GM19099 (cell line): ENCODE data around the gene CADPS.

Experiments used
- POLR2A ChIP-seq: IDR thresholded peaks from 3 replicates; pipeline ENCODE4 v1.6.1; 2011; ENCODE audit warnings: low read depth; ENCODE audit not compliant: insufficient read length; ENCODE audit errors: extremely low read depth

CADPS gene

DNA sequence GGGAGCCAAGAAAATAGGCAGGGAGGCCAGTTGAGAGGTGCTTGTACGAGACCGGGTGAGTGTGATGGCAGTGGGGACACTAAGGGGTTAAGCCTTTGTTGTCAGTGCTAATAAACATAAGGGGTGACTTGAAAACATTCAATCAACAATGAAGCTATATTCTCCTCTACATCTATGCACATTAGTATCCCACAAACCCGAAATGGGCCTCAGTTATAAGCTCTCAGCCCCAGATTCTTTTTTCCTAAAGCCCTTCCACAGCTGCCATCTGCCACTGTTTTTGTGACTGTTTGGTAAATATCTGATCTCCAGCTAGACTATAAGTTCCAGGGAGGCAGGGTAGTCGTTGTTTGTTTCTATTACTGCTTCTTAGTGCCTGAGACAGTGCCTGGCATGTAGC is 118.2 kb downstream of the CADPS start:
- TF ChIP-seq POLR2A, result no peak

DNA sequence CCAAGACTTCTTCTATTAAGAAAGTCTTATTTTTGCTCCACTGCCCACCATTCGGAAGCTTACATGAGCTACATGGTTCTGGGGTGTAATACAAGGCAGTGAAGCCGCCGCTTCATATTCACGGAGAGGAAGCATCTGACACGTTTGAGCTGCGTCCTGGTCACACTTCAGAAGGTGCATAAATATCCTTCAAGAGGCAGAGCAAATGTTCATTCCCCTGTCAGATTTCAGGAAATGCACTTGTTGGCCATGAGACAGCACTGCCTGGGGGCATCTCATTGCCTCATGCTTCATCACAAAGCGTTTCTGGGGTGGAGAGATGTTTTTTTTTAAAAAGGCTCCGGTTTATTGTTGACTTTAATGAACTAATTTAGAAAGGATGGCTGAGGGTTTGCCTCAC is 119.9 kb downstream of the CADPS start:
- no peak for TF ChIP-seq POLR2A

DNA sequence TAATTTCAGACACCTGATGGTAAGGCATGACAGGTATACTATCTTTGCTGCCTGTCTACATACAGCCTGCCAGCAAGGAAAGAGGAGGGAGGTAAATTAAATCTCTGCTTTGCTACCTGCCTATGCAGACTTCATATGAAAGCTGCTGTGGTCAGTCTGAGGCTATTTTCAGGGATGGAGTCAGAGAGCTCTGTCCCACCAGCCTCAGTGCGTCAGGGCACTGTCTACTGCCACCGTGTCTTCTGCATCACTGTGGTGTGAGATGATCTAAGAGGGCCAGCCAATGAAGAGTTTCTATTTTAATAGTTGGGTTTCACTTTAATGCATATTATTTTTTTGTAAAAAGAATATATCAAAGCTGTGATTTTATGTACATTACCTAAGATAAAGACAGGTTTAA is 125.6 kb downstream of the CADPS start:
- TF ChIP-seq POLR2A, result no peak

DNA sequence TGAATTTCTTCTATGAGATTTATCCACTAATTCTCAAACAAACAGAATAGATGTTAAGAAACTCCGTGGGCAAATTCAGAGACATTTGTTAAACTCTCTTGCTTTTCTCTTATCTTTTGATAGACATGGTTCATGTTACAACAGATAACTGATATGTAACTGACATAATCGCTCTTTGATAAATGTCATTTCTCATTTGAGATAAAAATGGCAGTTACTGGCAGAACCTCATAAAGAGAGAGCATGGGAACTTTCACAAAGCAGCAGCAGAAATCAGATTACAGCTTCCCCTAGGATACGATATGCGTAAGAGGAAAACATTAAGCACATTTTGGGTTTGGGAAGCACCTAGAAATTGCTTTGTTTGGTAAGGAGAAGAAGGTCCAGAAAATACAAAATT is 126.1 kb downstream of the CADPS start:
- TF ChIP-seq POLR2A, result no peak

DNA sequence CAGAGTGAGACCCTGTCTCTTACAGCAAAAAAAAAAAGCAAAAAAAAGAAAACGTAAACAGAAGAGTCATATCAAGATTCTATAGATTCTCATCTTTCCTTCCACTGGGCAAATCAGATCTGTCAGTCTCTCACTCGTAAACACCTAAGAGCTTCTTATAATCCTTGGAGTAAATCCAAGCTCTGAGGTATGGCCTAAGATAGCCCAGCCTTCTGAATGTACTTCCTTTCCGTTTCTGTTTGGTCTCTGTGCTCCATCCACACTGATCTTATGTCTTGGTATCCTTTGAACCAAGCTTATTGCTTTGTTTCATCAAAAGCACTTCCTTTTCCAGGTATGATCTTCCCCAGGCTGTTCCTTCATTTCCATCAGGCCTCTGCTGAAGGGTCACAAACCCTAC is 137.8 kb downstream of the CADPS start:
- no peak for TF ChIP-seq POLR2A

DNA sequence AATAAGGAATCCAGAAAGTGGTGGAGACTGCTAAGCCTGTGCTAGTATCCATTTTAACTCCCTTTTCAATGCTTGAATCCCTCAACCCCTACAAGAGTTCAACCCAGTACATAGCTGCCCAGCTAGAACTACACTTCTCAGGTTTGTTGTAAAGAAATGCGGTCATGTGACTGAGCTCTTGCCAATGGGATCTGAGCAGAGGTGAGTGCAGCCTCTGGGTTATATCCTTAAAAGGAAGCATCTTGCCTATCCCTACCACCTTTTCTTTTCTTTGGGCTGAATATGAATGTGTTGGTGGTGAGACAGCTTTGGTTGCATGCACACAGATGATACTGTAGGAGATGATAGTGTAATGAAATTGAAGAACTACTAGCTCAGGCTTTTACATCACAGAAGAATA is 139.7 kb downstream of the CADPS start:
- TF ChIP-seq POLR2A, result no peak

DNA sequence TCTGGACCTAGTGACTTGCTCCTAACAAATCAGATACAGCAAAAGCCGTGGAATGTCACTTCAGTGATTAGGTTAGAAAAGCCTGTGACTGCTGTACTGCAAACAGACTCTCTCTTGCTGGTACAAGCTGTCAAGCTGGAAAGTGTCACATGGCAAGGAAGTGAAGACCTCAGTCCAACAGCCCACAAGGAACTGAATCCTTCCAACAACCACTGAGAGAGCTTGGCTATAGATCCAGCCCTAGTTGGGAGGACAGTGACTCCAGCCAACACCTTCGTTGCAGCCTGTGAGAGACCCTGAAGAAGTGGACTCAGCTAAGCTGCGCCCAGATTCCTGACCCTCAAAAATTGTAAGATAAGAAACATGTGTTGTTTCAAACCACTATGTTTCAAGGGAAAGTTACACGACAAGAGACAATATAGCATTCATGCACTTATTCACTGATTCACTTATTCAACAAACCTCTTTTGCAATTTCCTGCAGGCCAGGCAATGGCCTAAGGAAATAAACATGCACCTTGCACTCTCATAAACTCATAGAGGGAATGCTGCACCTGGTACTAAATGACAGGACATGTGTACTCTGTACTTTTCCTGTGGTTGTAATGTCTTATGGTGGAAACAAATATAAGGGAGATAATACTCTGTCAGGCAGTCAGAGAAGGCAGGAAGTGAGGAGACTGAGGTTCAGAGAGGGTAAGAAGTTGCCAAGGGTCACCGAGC is 142.9 kb downstream of the CADPS start:
- TF ChIP-seq POLR2A, result no peak

DNA sequence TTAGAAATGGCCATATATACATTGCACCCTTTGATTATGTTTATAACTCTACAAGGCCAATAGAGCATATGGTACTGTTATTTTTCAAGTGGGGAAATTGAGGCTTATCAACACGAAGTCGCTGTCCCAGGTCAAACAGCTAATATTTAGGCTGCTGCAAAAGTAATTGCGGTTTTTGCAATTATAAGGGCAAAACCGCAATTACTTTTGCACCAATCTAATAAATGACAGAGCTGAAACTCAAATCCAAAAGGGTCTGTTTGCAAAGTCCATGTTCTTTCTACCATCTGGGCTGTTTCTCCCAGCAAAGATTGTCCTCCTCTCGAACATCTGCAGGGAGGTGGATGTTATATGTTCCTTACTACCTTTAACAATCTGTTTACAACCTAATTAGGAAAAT is 147.2 kb downstream of the CADPS start:
- TF ChIP-seq POLR2A, result no peak

DNA sequence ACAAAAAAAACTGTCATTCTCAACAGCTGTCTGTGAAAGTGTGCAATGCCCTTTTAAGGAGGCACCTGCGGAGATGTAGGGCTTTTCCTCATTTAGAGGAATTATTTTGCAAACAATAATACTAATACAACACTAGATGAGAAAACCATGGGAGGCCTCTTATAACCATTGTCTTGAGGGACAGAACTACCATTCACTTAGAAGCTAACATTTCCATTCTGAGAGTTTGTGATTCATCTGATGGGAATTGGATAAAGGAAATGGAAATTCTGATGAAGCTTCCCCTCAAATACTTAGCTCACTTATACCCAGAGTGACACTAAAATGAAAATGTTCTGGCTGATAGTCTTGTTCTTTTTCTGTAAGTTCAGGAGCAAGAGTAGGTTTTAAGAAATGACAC is 147.7 kb downstream of the CADPS start:
- TF ChIP-seq POLR2A, result no peak

DNA sequence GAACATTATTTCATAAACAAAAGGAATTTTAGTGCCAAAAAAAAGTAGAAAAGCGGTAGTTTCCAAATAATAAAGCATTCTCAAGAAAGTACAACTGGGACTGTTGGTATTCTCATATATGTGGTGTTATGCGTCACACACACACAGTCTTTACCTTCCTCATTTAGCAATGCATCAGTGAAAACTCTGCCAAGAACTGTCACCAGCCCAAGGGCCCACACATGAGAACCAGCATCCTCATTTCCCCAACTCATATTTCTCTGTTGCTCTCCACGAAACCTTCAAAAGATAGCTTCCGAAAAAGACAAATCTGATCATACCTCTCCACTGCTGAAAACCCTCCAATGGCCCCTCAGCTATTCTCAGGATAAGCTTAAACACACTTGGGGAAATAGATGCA is 150.7 kb downstream of the CADPS start:
- TF ChIP-seq POLR2A, result no peak

DNA sequence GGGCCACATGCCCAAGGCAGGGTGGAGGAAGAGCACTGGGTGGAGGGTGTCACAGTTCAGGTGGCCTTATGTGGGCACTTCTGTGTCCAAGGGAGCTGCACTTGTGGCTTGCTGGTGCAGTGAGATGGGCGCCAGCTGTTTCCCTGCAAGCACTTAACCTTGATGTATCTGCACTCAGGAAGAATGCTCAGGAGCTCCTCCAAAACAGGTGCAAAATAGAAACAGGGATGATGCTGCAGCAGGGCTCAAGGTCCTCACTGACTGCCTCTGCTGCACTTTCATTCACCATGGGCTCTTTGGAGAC is 151.3 kb downstream of the CADPS start:
- no peak for TF ChIP-seq POLR2A

DNA sequence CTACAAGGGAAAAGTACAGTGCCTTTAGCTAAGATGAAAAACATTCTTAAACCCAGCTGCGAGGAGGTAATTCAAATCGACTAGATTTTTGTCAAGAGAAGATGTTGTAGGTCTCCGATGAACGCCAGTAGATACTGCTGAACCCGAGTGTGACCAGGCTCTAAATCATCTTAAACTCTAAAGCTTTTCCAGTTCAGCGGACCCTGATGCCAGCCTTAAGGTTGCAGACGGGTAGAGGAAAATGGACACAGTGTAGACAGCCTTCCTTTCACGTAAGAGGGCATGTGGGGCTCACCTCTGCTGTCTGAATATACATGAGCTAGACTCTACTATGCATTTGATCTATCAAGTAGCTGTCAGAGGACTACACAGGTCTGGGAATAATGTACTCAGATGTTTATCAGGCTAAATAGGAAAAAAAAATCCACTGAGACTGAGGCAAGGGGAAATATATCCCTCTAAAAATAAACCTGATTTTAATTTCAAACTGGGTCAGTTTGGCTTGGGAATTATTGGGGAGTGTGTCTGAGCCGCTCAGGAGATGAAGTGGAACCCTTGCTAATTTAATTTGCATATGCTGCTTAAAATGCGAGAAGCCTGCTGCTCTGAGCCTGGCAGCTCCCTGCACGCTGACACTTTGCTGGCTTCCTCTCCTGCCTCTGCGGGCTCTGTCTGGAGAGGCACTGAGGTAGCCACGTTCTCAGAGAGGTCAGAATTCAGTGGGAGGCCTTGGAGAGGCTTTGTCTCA is 151.9 kb downstream of the CADPS start:
- TF ChIP-seq POLR2A, result no peak

DNA sequence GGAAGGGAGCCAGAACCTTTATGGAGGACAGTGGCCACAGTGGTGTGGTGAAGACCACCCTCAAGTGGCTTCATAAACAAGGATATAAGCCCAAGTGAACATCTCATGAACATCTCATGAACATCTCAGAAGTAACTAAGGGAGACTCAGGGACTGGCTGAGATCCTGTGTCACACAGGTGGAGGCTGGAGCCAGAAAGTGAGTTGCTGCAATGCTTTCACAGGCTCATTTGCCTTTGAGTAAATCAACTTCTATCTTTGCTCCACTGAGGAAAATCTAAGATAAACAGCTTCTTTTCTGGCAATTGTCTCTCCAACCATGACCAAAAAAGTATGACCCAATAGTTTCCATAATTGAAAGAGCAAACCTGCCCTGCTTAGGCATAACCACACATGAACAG is 152.9 kb downstream of the CADPS start:
- TF ChIP-seq POLR2A, result no peak

DNA sequence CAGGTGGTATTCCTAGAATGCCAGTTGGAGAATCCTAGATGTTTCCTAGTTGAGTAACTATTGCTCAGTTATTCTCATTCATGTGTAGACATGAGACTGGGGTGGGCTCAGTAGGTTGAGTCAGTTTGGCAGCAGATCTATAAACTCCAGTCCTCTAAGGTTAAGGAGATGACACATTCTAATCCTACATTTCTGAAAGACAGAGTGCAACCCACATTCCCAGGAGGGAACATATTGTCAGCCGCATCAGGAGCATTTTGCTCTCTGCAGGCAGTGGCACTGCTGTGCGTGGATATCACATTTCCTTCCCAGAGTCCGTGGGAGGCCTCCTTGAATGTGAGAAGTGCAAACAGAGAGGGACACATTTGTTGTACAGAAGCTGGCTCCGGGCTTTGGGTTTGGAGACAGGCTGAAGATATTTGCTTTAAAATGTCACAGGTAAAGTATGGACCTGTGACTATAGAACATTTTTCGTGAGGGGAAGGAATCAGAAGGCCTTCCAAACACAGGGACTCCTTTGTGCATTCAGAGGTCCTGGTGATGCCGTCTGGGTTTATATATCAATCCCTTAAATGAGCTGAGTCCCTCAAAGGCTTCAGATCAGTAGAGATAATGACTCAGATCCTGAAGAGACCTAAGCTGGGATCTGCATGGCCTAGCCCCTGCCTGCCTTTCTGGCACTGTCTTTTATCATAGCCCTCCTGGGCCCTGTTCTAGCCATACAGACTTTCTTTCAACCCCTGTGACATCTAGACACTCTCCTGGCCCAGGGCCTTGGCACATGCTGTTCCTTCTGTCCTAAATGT is 156.5 kb downstream of the CADPS start:
- TF ChIP-seq POLR2A, result no peak

DNA sequence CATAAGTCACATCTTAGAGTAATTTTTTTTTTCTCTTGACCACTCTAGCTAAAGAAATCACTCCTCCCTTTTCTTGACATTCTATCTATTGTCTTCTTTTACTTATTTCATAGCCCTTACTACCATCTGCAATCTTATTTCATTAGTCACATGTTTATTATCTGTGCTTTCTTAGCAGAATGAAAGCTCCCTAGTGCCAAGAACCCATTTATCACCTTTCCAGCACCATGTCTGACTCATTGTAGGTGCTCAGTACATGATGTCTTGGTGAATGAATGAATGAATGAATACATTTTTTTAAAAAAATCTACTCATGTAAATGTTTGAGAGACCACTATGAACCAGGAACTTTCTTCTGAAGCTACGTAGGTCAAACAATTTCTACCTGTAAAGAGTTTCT is 157.2 kb downstream of the CADPS start:
- TF ChIP-seq POLR2A, result no peak

DNA sequence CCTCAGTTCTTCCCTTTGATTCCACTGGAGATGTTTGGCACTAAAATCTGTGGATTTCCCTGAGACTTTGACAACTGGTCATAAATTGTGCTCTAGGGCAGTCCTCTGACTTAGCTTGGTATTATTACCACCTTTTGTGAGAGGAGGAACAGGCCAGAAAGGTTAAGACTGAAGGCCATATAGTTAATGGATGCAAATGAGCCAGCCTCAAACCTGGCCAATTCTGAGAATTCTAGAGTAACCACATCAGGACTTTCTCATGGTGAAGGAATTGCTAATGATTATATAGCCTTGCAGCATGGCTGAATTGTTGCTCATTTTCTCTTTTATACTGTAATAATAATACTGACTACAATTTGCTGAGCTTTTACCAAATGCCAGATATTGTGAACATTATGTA is 162.5 kb downstream of the CADPS start:
- TF ChIP-seq POLR2A, result no peak
